ENCODE data around the gene OGG1.

The OGG1 gene

DNA sequence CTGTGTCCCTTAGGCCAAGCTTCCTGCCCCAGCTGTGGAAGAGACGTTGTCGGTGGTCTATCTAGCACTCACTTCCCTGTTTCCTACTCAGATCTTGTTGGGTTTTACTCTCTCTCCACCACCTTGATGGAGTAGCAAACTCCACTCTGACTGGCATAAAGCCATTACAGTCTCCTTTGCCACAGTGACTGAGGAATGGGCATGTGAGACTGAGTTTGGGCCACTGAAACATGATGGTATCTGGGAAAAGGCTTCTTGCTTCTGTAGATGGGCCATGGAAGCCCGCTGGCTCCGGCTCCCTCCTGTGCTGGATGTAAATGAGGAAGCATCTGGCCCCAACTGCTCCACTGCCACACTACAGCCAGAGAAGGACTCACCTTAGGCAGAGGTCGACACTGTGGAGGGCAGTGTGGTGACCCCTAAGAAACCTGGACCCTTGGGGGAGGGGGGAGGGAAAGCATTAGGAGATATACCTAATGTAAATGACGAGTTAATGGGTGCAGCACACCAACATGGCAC is 29.4 kb downstream of the OGG1 start:
- Histone ChIP-seq H3K27ac (ENCODE audit: extremely low read depth, low read depth, low read length) (no peak overlapping the region), H3K9me3 (ENCODE audit: control insufficient read depth, insufficient read depth, low read depth, low read length) (no peaks in the 10 kb centered on the region), H3K36me3 (ENCODE audit: control insufficient read depth in 2 of 2, insufficient read depth in 1 of 2, low read length in 2 of 2) (peaks cover 10 to 49% of the 10 kb centered on the region in 2 experiments; a peak in 2 of 3 replicates), H3K4me3 (ENCODE audit: low read depth, low read length) (no peak overlapping the region), H3K4me1 (ENCODE audit: control insufficient read depth, insufficient read depth, low read length) (no peaks in the 10 kb centered on the region)
- TF ChIP-seq, protein P1, sequence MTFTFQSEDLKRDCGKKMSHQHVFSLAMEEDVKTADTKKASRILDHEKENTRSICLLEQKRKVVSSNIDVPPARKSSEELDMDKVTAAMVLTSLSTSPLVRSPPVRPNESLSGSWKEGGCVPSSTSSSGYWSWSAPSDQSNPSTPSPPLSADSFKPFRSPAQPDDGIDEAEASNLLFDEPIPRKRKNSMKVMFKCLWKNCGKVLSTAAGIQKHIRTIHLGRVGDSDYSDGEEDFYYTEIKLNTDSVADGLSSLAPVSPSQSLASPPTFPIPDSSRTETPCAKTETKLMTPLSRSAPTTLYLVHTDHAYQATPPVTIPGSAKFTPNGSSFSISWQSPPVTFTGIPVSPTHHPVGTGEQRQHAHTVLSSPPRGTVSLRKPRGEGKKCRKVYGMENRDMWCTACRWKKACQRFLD (tag by site-specific recombination; IDR thresholded peaks at IDR 0.05), result no peak
- no peak for TF ChIP-seq ZNF580 (tag by site-specific recombination; IDR thresholded peaks at IDR 0.05)
- no peak for TF ChIP-seq ZNF776 (tag by site-specific recombination; IDR thresholded peaks at IDR 0.05; ENCODE audit: borderline replicate concordance)
- no peak for TF ChIP-seq ZSCAN23 (tag by site-specific recombination; IDR thresholded peaks at IDR 0.05)
- TF ChIP-seq ZNF701 (tag by site-specific recombination; IDR thresholded peaks at IDR 0.05), result no peak
- TF ChIP-seq ZNF140 (tag by site-specific recombination; IDR thresholded peaks at IDR 0.05), result no peak
- TF ChIP-seq ZFP69B (tag by site-specific recombination; IDR thresholded peaks at IDR 0.05), result no peak
- no peak for TF ChIP-seq ZNF155 (tag by site-specific recombination; IDR thresholded peaks at IDR 0.05)
- TF ChIP-seq ZNF416 (tag by site-specific recombination; IDR thresholded peaks at IDR 0.05), result no peak
- no peak for TF ChIP-seq ZFHX2 (tag by site-specific recombination; conservative IDR thresholded peaks at IDR 0.05)
- no peak for TF ChIP-seq ZNF394 (tag by site-specific recombination; IDR thresholded peaks at IDR 0.05; ENCODE audit: borderline replicate concordance)
- TF ChIP-seq ZBTB1 (tag by site-specific recombination; IDR thresholded peaks at IDR 0.05), result no peak
- no peak for TF ChIP-seq YY1 (tag by site-specific recombination; IDR thresholded peaks at IDR 0.05)
- no peak for TF ChIP-seq ZNF792 (tag by site-specific recombination; IDR thresholded peaks at IDR 0.05)
- TF ChIP-seq, protein P2, sequence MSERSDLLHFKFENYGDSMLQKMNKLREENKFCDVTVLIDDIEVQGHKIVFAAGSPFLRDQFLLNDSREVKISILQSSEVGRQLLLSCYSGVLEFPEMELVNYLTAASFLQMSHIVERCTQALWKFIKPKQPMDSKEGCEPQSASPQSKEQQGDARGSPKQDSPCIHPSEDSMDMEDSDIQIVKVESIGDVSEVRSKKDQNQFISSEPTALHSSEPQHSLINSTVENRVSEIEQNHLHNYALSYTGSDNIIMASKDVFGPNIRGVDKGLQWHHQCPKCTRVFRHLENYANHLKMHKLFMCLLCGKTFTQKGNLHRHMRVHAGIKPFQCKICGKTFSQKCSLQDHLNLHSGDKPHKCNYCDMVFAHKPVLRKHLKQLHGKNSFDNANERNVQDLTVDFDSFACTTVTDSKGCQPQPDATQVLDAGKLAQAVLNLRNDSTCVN (tag by site-specific recombination; optimal IDR thresholded peaks at IDR 0.05), result no peak
- no peak for TF ChIP-seq KLF7 (tag by site-specific recombination; IDR thresholded peaks at IDR 0.05; ENCODE audit: borderline replicate concordance)
- ChIA-PET CTCF (no interaction called here), POLR2A (no interaction called here)

- POLR2A ChIA-PET, result interaction anchor here (2.0 kb wide), 1 partner anchor 13 kb away, joined by 6 read pairs; the partner anchor contains the start of gene ARPC4
- Histone ChIP-seq H3K4me1 (ENCODE audit: control insufficient read depth, insufficient read depth, low read length) (no peaks in the 10 kb centered on the region), H3K27ac (ENCODE audit: extremely low read depth, low read depth, low read length) (no peak overlapping the region), H3K36me3 (ENCODE audit: control insufficient read depth in 2 of 2, insufficient read depth in 1 of 2, low read length in 2 of 2) (peaks cover 13 to 52% of the 10 kb centered on the region in 2 experiments; a peak in 2 of 3 replicates), H3K4me3 (ENCODE audit: low read depth, low read length) (no peak overlapping the region), H3K9me3 (ENCODE audit: control insufficient read depth, insufficient read depth, low read depth, low read length) (no peaks in the 10 kb centered on the region)
- CTCF ChIA-PET, result no interaction called here
- TF ChIP-seq KLF8 (tag by site-specific recombination; IDR thresholded peaks at IDR 0.05) (no peak), ZNF621 (tag by site-specific recombination; IDR thresholded peaks at IDR 0.05) (no peak), GLIS1 (tag by site-specific recombination; IDR thresholded peaks at IDR 0.05) (peak; percentile 72), ZBTB44 (tag by site-specific recombination; IDR thresholded peaks at IDR 0.05) (no peak)
Measured at GRCh38 chr3:9779721-9780457, 30.1 kb downstream of the OGG1 start.

Data from HEK293 (cell line).